Measurements from ENCODE around the gene CATSPERD.

GRCh38 chr19:5822181-5822844 is 101.9 kb downstream of the CATSPERD start:
- TF ChIP-seq CTCF (IDR thresholded peaks at IDR 0.05; ENCODE audit: low read depth, low read length, missing input control) (no peak), MAX (IDR thresholded peaks at IDR 0.05) (no peak), RAD21 (IDR thresholded peaks at IDR 0.05) (peak in 1 of 2 donors; percentile 6), ZBTB33 (IDR thresholded peaks at IDR 0.05) (no peak)

All from liver (tissue), 3 donors.